OCI-LY3 (cell line): ENCODE data around the gene RARRES2.

Experiments
- CTCF ChIP-seq: fragments of 200-600, 300-600 bp; sonication (generic); IDR thresholded peaks from 2 replicates; pipeline ENCODE4 v1.5.1; 2014; ENCODE audit warnings: antibody characterized with exemption, low read length, low read depth
- EZH2phosphoT487 ChIP-seq: fragments of 200-600 bp; shearing (Covaris generic); IDR thresholded peaks from 2 replicates; pipeline ENCODE4 v1.6.1; 2018; ENCODE audit warnings: antibody characterized with exemption, mixed run types, low read depth

- TF ChIP-seq CTCF = no peak
- no peak for TF ChIP-seq EZH2phosphoT487
Observed at GRCh38 chr7:150373049-150373801, 31.8 kb upstream of the RARRES2 start.
